Left renal cortex interstitium (tissue), 4 donors: ENCODE data around the gene RPAP2. TPM values are rescaled to one million over a fixed set of nuclear protein-coding genes. Genes with fewer than 3 reads are reported as not detected.
A peak's percentile ranks its signal among the peaks of the same experiment; 100 is the strongest.
"Not testable (repeated sequence)": the region's sequence is repeated elsewhere in the genome, so short reads cannot be mapped to it uniquely, and the experiment has no call there.

ENCODE experiments used
- DNase-seq, 4 donors: peaks; one replicate each; pipeline ENCODE4 v3.0.0-alpha.2; 2013; ENCODE audit warnings: low read depth in 4 of 4, low spot score in 2 of 4, missing footprints in 1 of 4
- polyA plus RNA-seq, 4 donors: library from polyadenylated mRNA; unstranded; fragments of 120-200 nt; gene quantifications; one replicate each; pipeline ENCODE4 v1.2.1, GENCODE V29; 2013; ENCODE audit not compliant: insufficient read length in 4 of 4

The RPAP2 gene
- 10 to 100 TPM; 27.7 to 34.7 (median 30.6) TPM for polyA plus RNA-seq

DNA sequence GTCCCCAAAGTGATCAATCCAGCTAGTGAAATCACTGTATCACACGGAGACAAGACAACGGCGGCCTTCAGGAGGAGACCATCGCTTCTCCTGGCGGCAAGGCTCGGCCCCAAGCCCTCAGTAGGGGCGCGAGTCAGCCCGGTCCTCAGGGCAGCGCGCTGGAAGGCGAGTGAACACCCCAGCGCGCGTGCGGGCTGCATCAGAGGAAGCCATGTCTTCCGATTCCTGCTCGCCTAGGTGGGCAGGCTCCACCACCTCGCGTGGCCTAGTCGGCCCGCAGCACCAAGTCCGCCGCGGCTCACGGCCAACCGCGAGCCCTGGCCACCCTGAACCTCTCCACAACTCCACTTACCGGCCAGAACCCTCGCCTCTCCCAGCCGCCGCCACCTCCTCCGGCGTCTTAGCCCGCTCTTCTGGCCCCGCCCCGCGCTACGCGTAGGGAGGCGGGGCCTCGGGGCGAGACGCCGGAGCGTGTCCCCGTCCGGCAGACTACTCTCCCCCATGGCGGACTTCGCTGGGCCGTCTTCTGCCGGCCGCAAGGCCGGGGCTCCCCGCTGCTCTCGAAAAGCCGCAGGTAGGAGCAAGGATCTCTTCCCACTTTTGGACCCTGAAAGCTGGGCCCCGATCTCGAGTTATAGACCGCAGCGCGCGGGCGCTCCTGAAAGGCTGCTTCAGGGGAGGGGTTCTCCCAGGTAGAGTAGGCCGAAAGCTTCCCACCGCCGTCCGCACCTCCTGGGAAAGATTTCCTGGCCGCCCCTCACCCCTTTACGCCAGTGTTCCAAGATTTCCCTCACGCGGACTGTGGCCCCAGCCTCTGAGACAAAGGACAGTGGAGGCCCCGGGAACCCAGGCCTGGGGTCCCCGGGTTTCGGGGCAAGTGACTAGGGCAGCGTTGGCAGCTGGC, at the start of gene RPAP2, which contains the start of gene GLMN:
TSS of gene RPAP2 (plus strand) at position 487 of the 904 bp plus-strand sequence. CDS start at position 502, 15 bp downstream.
TSS of gene GLMN (minus strand) at position 415 of the 904 bp plus-strand sequence. CDS start 988 bp downstream, outside the sequence.
- DNase-seq: peak; percentile 79 to 90 (median 86)

DNA sequence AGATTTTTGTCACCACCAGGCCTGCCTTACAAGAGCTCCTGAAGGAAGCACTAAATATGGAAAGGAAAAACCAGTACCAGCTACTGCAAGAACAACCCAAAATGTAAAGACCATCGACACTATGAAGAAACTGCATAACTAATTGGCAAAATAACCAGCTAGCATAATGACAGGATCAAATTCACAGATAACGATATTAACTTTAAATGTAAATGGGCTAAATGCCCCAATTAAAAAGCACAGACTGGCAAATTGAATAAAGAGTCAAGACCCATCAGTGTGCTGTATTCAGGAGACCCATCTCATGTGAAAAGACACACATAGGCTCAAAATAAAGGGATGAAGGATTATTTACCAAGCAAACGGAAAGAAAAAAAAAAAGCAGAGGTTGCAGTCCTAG, 44.1 kb upstream of the RPAP2 start:
- not testable (repeated sequence) for DNase-seq

DNA sequence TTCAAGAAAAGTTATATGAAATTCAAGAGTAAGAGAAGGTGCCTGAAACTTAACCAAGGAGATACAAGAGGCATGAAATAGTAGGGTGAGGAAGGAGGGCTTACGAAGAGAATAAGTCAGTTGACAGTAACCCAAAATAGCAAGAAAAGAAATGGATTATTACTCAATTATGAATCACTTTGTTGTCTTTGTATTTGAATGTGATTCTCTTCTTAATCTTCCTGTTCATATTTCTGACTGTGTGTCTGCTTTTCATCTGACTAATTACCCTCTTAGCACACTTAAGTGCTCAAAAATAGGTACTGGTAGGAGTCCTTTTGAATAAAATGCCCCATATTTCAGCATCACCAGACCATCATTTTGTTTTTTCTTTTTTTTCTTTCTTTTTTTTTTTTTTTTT, 39.5 kb upstream of the RPAP2 start:
- no peak for DNase-seq

DNA sequence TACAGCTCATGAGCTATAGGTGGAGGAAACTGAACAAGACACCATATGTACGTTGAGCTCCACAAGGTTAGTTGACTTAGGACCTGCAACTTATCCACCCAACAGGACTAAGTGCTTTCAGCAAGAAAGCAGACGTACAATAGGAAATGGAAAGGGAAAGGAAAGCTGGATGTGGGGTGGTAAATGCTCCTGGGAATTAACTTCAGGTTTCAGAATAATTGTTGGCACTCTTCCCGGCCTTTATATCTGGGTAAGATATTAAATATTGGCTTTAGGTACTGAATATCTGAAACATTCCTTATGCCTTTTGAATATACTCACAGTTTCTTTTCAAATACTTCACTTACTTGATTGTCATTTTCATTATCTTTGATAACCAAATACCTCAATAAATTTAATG, 36.3 kb upstream of the RPAP2 start:
- no peak for DNase-seq

DNA sequence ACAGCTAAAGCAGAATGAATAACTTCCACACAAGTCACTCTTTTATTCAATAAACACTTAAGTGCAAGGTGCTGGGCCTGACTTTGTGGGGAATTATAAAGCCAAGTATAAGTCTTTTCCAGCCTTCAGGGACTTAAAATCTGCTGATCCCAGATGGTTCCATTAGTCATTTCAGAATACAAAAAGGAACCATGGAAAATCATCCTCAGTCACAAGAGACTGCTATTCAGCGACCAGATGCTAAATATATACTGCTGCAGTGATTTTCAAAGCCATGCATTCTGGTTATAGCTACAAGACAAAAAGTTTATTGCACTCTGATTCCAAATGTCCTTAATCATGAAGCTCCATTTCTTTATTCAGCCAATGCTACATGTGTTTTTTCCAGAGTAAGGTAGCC, 25.8 kb upstream of the RPAP2 start:
- DNase-seq: no peak

DNA sequence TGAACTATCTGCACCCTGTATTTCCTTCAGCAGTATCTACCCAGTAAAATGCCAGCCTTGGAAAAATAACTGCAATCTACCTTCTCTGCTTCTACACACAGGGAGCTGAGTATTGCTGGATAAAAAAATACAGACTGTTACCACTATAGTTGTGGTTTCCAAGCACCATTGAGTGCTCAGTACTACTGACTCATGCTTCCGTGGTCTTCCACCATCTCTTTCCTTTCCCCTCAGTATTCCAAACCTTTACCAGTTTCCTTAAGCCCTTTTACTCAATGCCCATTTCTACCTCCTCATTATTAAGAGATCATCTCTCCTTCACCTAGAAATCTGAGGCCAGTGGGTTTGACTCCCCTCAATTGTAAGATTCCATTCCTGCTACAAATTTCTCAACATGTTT, 23.9 kb upstream of the RPAP2 start:
- DNase-seq: no peak

DNA sequence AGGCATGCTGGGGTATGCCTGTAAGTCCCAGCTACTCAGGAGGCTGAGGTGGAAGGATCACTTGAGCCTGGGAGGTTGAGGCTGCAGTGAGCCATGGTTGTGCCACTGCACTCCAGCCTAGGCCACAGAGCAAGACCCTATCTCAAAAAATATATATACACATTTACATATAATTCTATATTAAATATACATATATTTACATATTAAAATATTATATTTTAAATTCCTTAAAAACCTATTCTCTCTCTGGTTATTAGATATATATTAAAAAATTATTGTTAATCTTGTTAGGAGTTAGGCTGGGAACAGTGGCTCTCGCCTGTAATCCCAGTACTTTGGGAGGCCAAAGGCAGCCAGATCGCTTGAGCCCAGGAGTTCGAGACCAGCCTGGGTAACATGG, 22.8 kb upstream of the RPAP2 start:
- DNase-seq: no peak

DNA sequence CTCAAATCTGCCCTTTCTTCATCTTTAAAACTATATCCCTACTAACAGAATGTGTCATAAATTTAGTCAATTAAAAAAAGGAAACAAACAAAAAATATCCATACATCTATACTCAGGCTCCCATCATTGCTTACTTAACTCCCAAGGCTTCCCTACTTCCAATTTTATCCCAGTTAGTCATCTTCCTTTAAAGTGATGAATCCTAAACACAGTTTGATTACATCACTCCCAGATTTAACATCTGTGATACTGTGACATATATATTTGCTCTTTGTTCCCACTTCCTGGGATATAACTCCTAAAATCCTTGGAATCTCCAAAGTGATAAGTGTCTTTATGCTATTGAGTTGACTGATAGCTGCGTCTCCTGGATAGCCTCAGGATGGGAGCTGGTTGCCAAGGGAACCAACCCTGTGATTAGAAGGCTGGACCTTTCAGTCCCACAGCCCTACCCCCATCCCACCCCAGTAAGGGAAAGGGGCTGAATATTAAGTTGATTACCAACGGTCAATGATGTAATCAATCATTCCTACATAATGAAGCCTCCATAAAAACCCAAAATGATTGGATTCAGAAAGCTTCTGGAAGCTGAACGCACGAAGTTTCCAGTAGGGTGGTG, 21.6 kb upstream of the RPAP2 start:
- no peak for DNase-seq

DNA sequence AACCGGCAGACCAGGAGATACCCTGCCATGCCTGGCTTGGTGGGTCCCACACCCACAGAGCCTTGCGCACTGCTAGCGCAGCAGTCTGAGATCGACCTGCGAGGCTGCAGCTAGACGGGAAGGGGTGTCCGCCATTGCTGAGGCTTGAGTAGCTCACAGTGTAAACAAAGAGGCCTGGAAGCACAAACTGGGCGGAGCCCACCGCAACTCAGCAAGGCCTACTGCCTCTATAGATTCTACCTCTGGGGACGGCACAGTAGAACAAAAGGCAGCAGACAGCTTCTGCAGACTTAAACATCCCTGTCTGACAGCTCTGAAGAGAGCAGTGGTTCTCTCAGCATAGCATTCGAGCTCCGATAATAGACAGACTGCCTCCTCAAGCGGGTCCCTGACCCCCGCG, 19.1 kb upstream of the RPAP2 start:
- DNase-seq: not testable (repeated sequence)

DNA sequence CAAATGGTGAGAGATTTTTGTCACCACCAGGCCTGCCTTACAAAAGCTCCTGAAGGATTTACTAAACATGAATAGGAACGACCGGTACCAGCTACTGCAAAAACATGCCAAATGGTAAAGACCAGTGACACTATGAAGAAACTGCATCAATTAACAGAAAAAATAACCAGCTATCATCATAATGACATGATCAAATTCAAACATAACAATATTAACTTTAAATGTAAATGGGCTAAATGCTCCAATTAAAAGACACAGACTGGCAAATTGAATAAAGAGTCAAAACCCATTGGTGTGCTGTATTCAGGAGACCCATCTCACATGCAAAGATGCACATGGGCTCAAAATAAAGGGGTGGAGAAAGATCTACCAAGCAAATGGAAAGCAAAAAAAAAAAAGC, 17.4 kb upstream of the RPAP2 start:
- DNase-seq: not testable (repeated sequence)

DNA sequence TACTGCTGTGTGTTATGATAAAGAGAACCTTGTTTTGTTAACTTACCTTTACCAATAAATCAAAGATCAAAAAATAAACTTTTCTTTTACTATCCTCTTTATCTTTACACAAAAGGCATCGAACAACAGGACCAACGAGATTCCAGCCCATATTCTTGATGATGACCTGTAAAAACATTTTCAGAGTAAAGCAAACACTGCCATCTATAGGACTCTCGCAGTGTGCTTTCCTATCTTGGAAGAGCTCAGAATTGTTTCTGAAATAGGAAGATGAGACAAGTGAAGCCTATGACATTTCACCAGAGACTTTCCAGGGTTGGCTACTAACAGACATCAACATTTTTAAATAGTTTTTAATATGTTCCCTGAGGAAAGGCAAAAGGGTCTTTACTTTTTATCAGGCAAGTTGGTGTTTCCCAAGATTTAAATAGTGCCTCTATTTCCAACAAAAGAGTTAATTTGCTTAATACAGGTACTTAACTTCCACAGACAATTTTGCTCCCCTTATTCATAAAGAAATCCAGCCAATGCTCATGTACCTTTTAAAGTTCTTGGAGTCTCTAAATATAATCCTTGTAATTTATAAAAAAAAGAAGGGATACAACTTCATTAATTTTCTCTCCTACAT, 7.4 kb upstream of the RPAP2 start:
- DNase-seq: peak in 1 of 4 donors; percentile 43

DNA sequence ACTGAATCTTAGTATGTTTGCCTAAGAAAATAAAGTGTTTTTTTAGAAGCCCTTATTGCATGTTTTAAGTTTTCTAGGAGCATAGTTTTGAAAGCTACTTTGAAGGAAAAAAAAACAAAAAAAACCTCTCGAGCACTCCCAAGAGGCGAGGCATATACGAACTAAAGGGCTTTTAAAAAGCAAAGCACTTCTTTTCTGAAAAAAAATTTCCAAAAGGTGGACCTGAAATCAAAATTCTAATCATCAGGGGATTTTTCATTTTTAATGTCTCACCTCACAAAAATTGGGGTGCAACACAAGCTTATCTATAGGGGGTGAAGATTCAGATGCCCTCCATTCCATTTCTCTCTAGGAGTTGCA, 666 bp upstream of the RPAP2 start:
- DNase-seq: peak in 2 of 4 donors; percentile 28 to 70

DNA sequence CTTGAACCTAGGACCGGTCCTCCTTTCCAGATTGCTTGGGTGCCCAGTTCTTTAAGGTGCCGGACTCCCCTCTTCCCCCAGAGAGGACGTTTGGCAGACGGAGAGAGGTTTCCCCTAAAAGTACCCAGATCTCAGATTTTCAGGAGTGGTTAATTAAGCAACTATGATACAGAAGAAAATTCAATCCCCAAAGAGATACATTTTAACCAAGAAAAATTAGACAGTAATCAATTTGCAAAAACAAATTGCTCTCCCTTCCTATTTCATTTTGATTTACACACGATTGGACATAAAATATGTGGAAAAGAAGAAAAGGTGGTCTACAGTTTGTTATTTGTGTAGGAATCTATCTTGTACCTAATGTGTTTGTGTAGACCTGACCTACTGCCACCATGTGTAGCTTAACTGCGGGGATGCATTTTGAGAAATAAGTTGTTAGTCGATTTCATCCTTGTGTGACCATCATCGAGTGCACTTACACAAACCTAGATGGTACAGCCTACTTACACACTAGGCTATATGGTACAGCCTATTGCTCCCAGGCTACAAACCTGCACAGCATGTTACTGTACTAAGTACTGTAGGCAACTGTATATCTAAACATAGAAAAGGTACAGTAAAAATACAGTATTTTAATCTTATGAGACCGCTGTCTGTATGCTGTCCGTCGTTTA, 755 bp downstream of the RPAP2 start:
- peak in 1 of 4 donors; percentile 31 for DNase-seq

DNA sequence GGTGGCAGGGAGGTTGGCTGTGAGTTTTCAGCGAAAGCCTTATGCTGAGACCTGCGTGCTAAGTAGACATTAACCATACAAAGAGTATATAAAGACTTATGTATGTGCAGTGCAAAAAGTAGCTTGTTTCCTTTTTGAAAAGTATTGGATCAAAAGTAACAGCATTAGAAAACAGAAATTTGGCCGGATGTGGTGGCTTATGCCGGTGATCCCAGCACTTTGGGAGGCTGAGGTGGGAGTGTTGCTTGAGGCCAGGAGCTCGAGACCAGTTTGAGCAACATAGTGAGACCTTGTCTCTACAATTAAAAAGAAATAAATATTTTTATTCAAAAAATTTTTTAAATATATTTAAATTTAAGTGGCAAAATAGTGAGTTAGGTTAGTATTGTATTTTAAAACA, 2.2 kb downstream of the RPAP2 start:
- no peak for DNase-seq

DNA sequence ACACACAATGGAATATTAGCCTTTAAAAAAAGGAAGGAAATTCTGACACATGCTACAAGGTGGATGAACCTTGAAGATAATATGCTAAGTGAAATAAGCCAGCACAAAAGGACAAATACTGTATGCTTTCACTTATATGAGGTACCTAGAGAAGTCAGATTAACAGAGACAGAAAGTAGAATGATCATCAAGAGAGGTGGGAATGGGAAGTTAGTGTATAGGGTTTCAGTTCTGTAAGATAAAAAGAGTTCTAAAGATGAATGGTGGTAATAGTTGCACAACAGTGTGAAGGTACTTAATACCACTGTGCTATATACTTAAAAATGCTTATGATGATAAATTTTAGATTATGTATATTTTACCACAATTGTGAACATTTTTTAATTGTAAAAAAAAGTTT, 7.2 kb downstream of the RPAP2 start:
- DNase-seq: no peak

DNA sequence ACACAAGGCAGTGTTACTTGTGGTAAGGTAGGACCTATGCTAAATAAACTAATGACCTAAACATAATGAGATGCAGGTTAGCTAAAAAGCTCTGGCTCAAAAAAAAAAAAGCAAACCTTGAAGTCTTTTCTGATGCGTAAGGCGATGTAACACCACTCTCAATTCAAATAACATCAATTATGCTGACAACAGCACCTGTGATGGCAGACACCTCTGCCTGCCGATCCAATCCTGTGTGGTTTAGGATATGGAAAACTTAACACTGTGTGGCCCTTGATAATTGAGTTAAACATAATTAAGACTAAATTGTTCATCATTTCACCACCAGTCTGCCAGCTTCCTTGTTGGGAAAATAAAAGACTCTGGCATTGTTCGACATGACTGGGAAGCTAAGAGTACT, 9.1 kb downstream of the RPAP2 start:
- DNase-seq: no peak

DNA sequence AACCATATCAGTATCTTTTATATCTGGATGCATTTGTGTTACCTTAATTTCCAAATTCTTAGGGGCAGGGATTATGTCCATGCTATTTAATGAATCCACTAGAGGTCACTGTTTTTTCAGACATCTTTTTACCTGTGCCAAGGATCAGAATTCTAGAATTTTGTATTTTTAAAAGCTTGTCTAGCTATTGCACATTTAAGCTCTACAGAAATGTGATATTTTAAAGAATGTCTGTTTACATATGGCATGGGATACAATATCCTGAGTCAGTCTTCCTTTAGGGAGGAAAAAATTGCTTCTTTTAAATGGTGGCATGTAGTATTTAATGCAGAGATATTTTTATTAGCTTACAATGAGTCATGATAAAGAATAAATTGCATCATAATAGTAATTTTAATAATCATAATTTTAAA, 11.3 kb downstream of the RPAP2 start:
- no peak for DNase-seq

DNA sequence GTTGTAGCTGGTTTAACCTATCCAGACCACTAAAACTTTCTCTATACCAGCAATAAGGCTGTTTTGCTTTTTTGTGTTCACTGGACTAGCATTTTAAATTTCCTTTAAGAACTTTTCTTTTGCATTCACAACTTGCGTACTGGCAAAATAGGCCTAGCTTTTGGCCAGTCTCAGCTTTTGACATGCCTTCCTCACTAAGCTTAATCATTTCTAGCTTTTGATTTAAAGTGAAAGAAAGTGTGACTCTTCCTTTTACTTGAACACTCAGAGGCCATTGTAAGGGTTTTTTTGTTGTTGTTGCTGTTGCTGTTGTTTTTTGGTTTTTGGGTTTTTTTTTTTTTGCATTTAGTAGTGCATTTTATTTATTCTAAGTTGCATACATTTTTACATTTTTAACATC, 15.2 kb downstream of the RPAP2 start:
- DNase-seq: no peak

DNA sequence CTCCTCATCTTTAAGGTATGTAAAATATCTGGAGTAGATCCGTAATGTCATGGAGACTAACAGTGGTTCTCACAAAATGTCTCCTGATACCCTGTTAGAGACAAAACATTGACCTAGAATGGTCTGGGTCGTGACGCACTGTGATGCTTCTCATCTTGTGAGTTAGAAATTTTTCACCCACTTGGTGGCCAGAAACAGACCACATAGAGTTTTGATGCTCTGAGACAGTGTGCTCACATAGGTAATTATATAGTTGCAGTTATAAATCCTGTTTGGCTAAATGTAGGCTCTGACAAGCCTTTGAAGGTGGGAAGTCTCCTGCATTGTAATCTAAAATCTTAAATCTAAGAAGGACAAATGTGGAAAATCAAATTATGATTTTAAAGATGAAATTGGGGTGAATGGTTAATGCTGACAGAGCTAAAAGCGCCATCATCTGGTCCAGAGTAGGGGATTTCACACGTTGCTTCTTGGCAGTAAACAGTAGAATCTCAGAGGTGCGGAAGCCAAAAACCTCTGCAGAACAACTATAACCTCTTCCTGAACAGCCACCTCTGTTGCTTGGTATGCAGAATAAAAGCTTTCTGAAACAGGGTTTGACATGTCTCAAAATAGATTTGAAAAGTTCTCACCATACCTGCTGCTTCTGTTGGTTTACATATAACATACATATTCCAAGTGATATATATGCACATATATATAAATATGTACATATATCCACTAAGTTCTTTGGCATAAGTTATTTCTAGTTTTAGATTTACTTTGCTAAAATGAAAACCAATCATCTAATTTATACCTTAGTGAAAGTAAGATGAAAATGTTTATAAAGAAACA, 17.1 kb downstream of the RPAP2 start:
- DNase-seq: no peak
